NCI-H2227 treated with DMSO at 0.1 percent for 48 hours (cell line): Measurements from ENCODE around the gene SP8.

Experiments
- DNase-seq: peaks from one replicate; lab custom pipeline; 2025; lab: John Stamatoyannopoulos, UW

SP8 gene

DNA sequence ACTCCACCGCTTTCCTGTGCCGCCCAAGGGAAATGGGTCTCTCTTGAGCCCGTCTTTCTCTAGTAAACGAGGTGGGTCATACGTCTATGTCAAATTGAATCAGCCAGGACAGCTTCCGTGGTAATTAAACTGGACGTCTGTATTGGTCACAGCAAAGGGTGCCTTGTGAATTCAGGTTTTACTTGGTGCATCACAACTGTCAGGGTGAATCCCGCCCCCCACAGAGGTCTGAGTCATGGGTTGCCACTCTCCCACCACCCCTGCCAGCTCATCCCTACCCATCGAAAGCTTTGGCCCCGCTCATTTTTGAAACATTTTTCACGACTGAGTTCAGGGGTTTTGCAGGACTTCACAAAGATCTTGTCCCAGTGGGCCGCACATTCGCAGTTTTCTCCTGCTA, 8.0 kb upstream of the SP8 start:
- DNase-seq: peak; percentile 66

DNA sequence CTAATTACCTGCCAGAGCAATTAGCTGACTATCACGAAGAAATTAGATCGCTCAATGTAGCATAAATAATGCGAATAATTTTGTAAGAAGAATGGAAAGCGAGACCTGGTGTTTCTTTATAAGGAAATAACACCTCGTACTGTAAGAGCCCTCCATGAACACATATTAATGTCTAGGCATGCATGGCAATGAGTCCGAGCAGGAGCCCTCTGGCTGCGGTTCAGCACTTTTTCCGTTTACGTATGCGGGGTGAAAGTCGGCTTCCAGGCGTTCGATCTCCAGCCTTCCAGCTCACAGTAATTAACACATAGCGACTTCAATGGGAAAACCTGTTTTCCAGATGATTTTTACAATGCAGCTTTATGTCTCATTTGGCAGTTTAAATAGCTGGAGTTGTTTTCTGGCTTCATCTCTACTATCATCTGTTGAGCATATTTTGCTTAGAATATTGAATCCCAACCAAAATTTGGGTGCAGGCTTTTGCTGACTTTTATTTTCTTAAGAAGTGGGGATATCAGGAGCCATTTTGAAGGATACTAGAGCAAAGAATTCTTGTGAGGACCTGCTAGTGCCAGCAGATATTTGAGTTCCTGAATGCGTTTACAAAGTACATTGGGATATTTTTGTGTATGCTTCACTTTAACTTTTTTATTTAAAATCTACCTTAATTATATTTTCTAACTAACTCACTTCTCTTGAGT, 7.2 kb upstream of the SP8 start:
- DNase-seq: peak; percentile 65

DNA sequence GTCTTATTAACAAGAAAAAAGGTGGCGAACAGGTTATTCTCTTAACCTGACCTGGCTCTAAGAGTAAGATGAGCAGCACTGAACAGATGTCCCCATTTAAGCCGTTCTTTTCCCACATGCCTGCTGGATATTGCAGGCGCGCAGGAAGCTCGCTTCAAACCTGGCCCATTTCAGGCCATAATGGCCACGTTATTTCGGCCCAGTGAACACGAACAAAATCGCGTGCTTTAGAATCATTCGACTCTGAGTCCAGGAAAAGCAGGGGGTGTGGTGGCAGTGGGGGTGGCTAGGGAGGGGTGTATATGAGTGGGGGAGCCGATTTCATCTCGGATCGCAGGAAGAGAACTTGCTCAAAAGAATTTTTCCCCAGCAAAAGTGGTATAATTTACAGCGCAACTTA, 6.6 kb upstream of the SP8 start:
- peak; percentile 84 for DNase-seq

- peak; percentile 85 for DNase-seq
Measured at GRCh38 chr7:20791538-20792434, 5.1 kb upstream of the SP8 start.

DNA sequence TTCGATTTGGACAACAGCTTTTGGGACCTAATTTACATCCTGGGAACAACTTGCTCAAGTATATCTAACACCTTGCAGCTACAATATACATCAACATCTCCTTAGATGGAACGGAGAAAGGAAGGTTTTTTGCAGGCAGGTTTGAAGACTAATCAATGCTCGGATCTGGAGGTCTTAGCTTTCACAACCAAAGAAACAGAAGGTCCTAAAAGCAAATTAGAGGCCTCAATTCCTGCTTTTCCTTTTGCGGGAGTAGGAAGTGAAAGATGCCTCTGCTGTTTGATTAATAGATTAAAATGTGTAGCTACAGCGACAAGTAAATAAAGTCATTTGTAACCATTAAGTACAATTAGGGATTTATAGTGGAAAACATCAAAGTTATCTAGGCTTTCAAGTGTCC, 3.7 kb upstream of the SP8 start:
- no peak for DNase-seq

DNA sequence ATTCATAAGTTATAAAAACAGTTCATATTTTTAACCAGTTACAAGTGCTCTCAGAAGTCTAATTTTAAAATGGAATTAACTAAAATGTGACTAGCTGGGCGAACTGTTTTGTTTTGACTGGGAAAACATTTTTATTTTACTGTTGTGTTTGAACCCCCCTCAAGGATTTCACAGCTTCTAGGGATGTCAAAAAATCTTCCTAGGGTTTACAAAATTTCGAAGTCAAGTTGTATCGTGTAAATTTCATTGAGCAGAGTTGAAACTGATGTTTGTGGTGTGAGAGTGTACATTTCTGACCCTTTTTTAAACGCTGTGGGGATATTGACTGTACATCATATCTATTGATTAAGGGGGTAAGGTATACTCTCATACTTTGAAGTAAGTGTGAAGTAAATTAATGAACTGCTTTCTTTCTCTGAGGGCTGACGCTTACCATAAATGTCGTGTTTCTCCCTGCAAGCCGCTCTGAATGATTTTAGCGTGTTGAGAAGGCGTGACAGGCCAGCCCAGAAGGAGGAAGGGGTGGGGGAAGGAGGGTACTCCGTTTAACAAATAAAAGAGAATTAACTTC, 1.8 kb upstream of the SP8 start:
- DNase-seq: peak; percentile 32

GRCh38 chr7:20787660-20788419, 1.2 kb upstream of the SP8 start:
- peak; percentile 78 for DNase-seq

GRCh38 chr7:20786421-20786778, 286 bp downstream of the SP8 start:
- no peak for DNase-seq

DNA sequence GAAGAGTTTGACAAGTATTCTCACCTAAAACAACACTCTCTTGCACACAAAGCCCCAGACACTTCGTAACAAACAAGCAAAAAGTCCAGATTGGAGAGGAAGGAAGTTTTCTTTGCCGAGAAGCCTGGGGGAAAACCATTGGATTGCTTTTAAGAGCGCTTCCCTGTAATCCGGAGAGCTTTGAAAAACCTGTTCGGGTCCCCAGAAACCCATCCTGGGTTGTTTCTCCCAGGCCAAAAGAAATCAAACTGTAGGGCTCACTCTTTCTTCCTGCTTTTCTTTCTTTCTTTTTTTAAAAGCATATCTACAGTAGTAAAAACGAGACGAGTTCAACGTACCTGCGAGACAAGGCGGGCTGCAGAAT, 655 bp downstream of the SP8 start:
- DNase-seq: no peak

GRCh38 chr7:20785157-20786048, 1.3 kb downstream of the SP8 start:
- DNase-seq: peak; percentile 59

DNA sequence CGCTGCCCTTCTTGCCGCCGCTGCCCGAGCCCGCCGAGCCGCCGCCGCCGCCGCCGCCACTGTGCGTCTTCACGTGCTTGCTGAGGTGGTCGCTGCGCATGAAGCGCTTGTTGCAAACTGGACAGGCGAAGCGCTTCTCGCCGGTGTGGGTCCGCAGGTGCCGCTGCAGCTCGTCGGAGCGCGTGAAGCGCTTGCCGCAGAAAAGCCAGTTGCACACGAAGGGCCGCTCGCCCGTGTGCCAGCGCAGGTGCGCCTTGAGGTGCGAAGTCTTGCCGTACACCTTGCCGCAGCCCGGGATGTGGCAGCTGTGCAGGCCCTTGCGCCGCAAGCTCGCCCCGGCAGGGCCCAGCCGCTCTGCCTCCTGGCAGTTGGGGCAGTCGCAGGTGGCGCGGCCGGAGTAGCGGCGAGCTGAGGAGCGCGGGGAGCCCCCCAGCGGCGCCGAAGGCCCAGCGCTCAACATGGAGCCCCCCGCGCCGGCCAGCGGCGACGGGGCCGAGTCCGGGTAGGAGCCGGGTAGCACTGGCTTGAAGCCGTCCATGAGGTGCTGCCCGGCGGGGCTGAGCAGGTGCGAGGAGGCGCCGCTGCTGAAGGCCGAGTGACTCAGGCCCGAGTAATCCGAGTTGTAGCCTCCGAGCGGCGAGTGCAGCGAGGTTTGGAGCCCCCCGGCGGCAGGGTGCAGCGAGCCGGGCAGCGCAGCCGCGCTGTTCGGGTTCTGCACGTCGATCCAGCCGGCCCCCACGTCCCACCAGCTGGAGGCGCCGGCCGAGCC, 2.1 kb downstream of the SP8 start:
- no peak for DNase-seq

DNA sequence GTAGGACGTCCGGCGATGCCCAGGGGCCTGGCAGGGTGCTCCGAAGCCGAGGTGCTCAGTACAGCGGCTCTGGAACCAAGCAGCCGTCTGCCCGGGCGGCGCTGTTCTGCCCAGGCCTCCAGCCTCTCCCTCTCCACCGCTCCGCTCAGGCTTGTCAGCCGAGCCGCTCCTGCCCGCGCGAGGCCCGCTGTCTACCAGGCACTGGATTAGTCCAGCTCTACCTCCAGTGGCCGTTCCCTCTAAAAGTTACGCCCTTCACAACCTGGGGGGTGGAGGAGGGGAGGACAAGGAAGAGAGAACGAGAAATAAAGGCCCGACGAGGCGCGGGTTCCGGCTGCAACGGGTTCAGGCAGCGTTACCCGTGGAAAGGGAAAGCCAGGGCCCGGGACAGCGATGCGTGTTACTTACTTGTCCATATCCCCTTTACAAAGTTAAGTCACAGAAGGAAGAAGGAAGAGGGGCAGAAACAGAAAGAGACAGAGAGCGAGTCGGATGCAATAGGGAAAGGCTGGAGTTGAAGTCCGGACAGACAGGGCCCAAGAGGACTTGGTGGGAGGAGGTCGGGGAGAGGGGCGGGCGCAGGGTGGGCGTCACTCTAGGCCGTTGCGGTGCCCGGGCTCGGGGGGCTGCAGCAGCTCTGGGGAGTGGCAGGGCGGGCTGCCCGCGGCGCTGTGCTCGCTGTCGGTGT, 2.8 kb downstream of the SP8 start:
- DNase-seq: no peak

DNA sequence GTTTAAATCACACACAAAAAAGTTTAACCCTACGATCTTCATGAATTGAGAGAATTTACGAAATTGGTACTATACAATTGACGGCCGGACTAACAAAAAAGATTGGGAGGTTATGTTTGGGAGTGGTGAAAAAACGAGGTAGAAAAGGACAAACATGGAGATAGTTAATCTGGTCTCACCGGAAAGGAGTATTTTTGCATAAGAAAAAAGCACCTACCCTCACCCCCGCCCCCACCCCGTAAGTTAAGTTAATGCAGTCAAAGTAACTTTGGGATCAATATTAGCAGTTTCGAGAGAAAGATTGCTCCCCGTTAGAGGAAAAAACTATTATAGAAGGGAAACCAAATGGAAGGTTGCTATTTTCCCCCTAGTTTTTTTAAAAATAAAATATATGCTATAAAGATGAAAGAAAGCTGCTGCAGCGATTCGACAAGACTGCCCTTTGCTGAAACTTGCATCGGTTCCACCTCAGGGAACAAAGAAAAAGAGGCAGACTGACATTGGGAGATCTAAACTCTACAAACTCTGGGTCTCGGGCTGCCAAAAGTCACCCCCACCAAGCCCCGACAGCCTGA, 3.5 kb downstream of the SP8 start:
- DNase-seq: no peak

DNA sequence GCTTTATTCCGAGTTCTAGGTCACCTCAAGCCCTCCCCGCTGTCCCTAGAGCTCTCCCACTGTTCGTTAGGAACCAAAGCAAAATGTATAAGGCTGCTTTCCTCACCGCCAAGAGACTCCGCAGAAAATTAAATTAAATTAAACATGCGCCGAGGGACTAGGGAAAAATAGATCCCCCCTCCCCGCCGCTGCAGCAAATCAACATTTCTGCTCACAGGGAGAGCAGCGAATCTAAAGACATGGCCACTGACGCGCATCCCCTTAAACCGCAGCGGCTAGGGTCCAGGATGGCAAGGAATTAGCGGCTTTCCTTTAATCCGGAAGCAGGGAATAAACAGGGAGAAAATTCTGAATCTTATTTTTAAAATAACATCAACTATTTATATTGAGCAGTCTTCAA, 7.6 kb downstream of the SP8 start:
- DNase-seq: peak; percentile 79

DNA sequence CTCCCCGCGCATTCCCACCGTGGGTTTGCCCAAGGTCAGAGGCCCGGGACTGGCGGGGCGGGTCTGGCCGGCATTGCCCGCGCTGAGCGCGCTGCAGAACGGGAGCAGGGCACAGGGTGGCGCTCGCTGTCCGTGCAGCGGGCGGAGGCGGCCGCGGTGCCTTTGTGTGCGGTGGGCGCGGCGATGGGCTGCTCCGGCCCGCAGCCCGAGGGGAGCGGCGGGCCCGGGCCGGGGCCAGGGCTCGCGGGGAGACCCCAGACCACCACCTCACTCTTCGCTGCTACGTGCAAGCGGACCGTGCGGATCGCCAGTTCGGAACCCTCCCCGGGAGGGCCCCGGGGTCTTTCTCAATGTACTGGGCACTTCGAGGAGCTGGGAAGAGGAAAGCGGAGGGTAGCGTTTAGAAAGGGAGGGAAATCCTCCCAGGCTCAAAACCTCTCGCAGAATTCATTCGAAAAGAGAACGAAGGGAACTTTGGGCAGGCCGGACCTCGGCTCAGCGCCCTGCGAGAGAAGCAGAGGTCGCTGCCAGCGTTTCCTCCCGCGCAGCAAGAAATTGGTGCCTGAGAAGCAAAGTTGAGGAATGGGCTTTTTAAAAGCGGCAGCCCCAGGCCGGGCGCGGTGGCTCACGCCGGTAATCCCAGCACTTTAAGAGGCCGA, 8.5 kb downstream of the SP8 start:
- peak; percentile 51 for DNase-seq

- DNase-seq: peak; percentile 59
Measured at GRCh38 chr7:20777377-20778062, 9.2 kb downstream of the SP8 start.

DNA sequence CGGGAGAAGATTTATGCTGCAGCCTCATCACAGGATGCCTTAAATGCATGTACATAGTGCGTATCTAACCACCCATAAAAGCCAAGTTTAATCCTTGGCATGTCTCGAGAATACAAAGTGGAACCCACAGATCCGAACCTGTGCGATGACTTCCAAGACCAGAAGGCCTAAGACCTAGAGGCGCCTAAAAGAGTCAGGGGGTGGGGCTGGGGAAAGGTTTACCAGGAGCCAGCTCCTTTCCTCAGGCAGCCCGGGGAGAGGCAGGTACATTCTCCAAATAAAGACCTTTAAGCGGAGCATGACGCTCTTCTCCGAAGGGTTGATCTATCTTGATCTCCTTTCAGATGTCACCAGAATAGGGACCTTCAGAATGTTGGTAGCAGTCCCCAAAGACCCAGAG, 9.7 kb downstream of the SP8 start:
- no peak for DNase-seq

DNA sequence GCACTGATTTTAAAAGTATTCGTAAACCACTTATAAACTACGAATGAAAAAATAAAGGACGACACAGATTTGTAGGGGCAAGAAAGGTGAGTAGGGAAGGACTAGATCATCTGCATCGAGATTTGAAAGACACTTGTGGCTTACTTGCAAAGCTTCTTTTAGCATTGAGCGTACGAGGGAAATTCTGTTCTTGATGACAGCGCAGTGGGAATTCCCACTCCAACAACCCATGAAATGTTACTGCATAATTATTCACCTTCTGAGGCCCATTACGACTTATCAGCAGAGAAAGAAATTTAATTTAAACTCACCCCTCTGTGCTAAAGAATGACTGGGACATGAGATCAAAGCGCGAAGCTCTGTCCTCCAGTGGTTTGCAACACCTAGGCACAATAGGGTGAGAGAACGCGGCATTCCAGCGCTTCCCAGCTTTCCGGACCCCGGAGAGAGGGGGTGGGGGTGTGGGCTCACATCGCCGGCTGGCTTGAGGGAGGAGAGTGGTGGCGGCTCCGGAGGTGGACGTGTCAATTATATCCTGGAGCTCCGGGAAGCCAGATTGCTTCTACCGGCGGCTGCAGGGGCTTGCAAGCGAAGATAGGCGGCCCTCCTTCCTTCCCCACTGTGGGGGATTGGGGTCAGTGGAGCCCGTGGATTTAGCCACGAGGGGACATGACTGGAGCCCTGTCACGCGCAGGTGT, 10.3 kb downstream of the SP8 start:
- peak; percentile 61 for DNase-seq
